ENCODE results near the gene FRMD3. TPM values are rescaled to one million over a fixed set of nuclear protein-coding genes. Genes with fewer than 3 reads are reported as not detected.

Gene FRMD3
- total RNA-seq, 4 donors from 2014 or later, result 7.9 to 13.4 (median 11.8) TPM

- Histone ChIP-seq H3K27ac (replicated peaks in 1 of 4) (no peak overlapping the region), H3K9me3 (no peaks in the 10 kb centered on the region), H3K36me3 (no peaks in the 10 kb centered on the region), H3K4me3 (no peak overlapping the region), H3K27me3 (no peaks in the 10 kb centered on the region), H3K4me1 (no peaks in the 10 kb centered on the region)
- 81% methylated on average over 9 of the region's 9 CpGs for WGBS
- TF ChIP-seq EP300 (IDR thresholded peaks at IDR 0.05) (no peak), CTCF (IDR thresholded peaks at IDR 0.05) (no peak), POLR2AphosphoS5 (IDR thresholded peaks at IDR 0.05) (no peak), POLR2A (IDR thresholded peaks at IDR 0.05; ENCODE audit: low read depth) (no peak)
- intact Hi-C loops (cut with DNase I), result no loop called here
- DNase-seq (ENCODE audit: extremely low spot score), result no peak
These were observed 329.9 kb downstream of the FRMD3 start for GRCh38 chr9:83208065-83208850.

GRCh38 chr9:83204047-83204446, 334.2 kb downstream of the FRMD3 start:
- H3K4me3 ChIP-seq, result no peak overlapping the region
- TF ChIP-seq POLR2AphosphoS5 (IDR thresholded peaks at IDR 0.05) (no peak), CTCF (IDR thresholded peaks at IDR 0.05) (no peak), POLR2A (IDR thresholded peaks at IDR 0.05; ENCODE audit: low read depth) (no peak)
- DNase-seq (ENCODE audit: extremely low spot score), result no peak
- intact Hi-C loops (cut with DNase I), result no loop called here
- no peaks in the 10 kb centered on the region for H3K9me3 ChIP-seq
- WGBS, result 73% methylated on average over 1 of the region's 1 CpG
- H3K4me1 ChIP-seq, result no peaks in the 10 kb centered on the region
- no peak overlapping the region for H3K27ac ChIP-seq (replicated peaks in 1 of 4)
- no peaks in the 10 kb centered on the region for H3K36me3 ChIP-seq
- no peaks in the 10 kb centered on the region for H3K27me3 ChIP-seq

- no peak overlapping the region for H3K27ac ChIP-seq (replicated peaks in 1 of 4)
- intact Hi-C loops (cut with DNase I), result no loop called here
- H3K27me3 ChIP-seq, result peaks cover 0 to 5% (median 0%) of the 10 kb centered on the region in 4 donors
- H3K36me3 ChIP-seq, result no peaks in the 10 kb centered on the region
- H3K4me1 ChIP-seq, result no peaks in the 10 kb centered on the region
- no peak overlapping the region for H3K4me3 ChIP-seq
- TF ChIP-seq POLR2A (IDR thresholded peaks at IDR 0.05; ENCODE audit: low read depth) (no peak), EP300 (IDR thresholded peaks at IDR 0.05) (no peak), CTCF (IDR thresholded peaks at IDR 0.05) (no peak), POLR2AphosphoS5 (IDR thresholded peaks at IDR 0.05) (no peak)
- no peak for DNase-seq (ENCODE audit: extremely low spot score)
- no peaks in the 10 kb centered on the region for H3K9me3 ChIP-seq
- 89% methylated on average over 2 of the region's 2 CpGs for WGBS
These were observed 337.7 kb downstream of the FRMD3 start for GRCh38 chr9:83200531-83200930.

GRCh38 chr9:83199832-83200231, 338.4 kb downstream of the FRMD3 start:
- TF ChIP-seq POLR2A (IDR thresholded peaks at IDR 0.05; ENCODE audit: low read depth), result no peak
- Histone ChIP-seq H3K36me3 (no peaks in the 10 kb centered on the region), H3K27ac (replicated peaks in 1 of 4) (no peak overlapping the region), H3K27me3 (peaks cover 0 to 11% (median 0%) of the 10 kb centered on the region in 4 donors), H3K4me1 (no peaks in the 10 kb centered on the region), H3K9me3 (no peaks in the 10 kb centered on the region), H3K4me3 (no peak overlapping the region)
- WGBS, result 89% methylated on average over 5 of the region's 6 CpGs
- no peak for DNase-seq (ENCODE audit: extremely low spot score)
- intact Hi-C loops (cut with DNase I), result no loop called here

- DNase-seq (ENCODE audit: extremely low spot score), result no peak
These were observed 339.0 kb downstream of the FRMD3 start for GRCh38 chr9:83199240-83199639.

More at GRCh38 chr9:83199240-83199639, 339.0 kb downstream of the FRMD3 start:
- no peak for TF ChIP-seq EP300 (IDR thresholded peaks at IDR 0.05)
- peak; percentile 39 to 50 (median 41) for TF ChIP-seq CTCF (IDR thresholded peaks at IDR 0.05)
- TF ChIP-seq POLR2A (IDR thresholded peaks at IDR 0.05; ENCODE audit: low read depth), result no peak
- no peak for TF ChIP-seq POLR2AphosphoS5 (IDR thresholded peaks at IDR 0.05)
- Histone ChIP-seq H3K4me1 (no peaks in the 10 kb centered on the region), H3K36me3 (no peaks in the 10 kb centered on the region), H3K4me3 (no peak overlapping the region), H3K27ac (replicated peaks in 1 of 4) (no peak overlapping the region), H3K27me3 (peaks cover 0 to 17% (median 0%) of the 10 kb centered on the region in 4 donors), H3K9me3 (no peaks in the 10 kb centered on the region)
- 21% methylated on average over 5 of the region's 5 CpGs for WGBS
- intact Hi-C loops (cut with DNase I), result no loop called here
